Measurements from ENCODE around the gene PRRC2A.

Gene PRRC2A

DNA sequence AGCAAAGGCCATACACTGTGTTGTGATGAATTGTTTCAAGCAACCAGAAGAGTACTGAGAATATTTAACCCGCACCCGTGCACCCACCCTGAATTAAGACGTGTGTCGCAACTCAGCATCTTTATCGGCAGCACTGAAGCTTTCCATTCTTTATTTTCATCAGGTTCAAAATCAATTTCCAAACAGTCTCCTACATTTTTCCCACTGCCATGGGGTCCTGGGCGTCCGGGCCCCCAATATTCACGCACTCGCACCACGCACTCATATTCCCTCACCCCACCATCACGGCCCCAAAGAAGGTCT lies 40.1 kb upstream of the PRRC2A start:
- TF ChIP-seq, protein P1, sequence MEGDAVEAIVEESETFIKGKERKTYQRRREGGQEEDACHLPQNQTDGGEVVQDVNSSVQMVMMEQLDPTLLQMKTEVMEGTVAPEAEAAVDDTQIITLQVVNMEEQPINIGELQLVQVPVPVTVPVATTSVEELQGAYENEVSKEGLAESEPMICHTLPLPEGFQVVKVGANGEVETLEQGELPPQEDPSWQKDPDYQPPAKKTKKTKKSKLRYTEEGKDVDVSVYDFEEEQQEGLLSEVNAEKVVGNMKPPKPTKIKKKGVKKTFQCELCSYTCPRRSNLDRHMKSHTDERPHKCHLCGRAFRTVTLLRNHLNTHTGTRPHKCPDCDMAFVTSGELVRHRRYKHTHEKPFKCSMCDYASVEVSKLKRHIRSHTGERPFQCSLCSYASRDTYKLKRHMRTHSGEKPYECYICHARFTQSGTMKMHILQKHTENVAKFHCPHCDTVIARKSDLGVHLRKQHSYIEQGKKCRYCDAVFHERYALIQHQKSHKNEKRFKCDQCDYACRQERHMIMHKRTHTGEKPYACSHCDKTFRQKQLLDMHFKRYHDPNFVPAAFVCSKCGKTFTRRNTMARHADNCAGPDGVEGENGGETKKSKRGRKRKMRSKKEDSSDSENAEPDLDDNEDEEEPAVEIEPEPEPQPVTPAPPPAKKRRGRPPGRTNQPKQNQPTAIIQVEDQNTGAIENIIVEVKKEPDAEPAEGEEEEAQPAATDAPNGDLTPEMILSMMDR (conservative IDR thresholded peaks at IDR 0.05), result no peak
- H3K27ac ChIP-seq, result peak overlapping the region; percentile 62; the same call in 1 of the 2 replicates

DNA sequence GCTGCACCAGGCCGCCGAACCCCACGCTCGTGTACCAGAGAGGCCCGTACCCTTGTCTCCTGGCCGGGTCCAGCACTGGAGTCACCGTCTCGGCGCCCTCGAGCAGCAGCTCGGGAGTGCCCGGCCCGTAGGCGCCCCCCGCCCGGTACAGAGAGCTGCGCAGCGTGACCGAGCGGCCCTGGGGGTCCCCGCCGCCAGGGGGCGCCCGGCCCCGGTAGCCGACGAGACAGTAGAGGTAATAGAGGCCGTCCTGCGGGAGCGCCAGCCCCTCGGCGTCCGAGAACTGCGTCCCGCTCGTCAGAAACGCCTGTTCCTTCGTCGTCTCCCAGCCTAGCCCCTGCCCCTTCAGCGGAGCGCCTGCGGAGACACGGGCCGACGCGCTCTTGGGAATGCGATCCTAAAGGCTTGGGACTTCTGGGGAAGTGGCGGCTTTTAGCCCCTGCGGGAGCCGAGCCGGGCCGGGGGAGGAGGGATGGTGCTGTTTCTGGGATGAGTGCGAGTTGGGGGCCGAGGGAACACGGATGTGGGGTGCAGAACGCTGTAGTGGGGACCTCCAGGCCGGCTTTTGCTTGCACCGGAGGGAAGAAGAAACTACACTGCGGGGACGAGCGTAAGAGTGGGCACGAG lies 39.6 kb upstream of the PRRC2A start:
- TF ChIP-seq, protein P1 (conservative IDR thresholded peaks at IDR 0.05), result peak; percentile 96
- H3K27ac ChIP-seq, result peak overlapping the region; percentile 62; the same call in 1 of the 2 replicates

DNA sequence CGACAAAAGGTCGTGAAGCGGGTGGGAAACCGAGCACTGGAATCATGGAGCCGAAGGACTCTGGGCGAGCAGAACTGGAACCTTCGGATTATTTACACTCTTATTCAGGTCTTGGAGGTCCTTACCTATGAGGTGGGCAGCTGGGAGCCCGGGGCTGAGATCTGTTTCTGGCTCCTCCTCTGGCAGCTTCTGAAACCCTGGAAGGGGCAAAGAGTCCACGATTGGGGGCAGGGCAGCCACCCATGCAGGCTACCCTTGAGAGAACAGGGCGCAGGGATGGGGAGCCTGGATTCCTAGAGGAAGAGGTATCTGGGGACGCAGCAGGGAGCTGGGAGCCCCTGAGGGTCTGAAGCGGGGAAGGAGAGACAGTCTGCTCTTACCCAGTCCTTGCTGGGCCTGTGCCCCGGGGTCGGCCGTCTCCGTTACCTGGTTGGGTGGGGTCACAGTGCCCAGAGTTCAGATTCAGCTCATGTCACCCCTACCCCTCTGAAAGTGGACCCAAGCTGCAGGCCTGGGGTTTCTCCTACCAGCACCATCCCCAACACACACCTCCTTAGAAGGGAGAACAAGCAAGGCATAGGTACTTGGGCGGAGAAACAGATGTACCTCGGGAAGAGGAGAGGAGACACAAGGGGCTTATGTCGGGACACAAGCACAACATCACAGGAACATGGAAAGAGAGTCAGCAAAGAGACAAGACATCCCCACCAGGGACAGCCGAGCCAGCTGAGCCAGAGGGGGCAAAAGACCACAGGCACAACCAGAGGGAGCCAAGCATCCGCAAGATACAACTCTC lies 38.9 kb upstream of the PRRC2A start:
- TF ChIP-seq, protein P1 (conservative IDR thresholded peaks at IDR 0.05), result no peak
- peak overlapping the region; percentile 62; the same call in 1 of the 2 replicates for H3K27ac ChIP-seq

DNA sequence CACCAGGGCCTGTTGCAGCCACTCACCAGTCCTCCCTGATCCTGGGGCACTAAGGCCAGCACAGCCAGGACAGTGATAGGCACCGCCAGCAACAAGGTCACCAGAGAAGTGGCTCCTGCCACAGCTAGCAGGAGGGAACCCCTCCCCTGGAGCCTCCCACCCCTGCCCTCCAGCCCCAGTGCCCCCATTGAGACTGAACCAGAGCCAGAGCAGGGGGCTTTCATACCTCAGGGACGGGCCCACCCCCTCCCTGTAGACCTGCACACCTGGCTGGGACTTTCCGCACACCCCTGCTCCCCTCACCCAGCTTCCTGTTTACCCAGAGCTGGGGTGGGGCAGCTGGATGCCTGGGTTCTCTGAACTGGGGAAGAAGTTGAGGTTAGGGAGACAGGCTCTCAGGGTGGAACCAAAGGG lies 38.3 kb upstream of the PRRC2A start, which contains the start of gene LTB:
TSS of gene LTB (minus strand) at position 195 of the 414 bp plus-strand sequence. CDS start at position 188, 7 bp downstream.
- H3K27ac ChIP-seq, result peak within 1 kb of the TSS; percentile 62; the same call in 1 of the 2 replicates

DNA sequence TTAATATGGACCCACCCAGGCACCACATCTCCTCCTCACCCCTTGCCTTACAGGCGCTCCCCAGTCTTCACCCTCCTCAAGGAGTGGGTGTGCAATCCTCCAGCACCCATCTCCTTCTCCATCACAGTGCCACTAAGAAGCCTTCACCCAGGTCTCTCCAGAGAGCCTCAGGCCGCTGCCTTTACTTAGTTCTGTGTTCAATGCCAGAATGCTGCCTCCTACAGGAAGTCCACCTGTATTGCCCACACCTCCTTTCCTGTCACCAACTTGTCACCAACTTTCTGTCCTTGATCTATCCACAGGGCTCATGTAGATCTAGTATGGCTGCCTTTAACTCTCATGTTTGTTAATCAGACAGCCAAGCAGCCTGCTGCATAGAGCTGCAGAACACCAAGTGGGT lies 35.0 kb upstream of the PRRC2A start:
- TF ChIP-seq, protein P1 (conservative IDR thresholded peaks at IDR 0.05), result no peak; the same call in 1 of the 2 replicates
- no peak overlapping the region for H3K27ac ChIP-seq

More for the DNA sequence above, 38.3 kb upstream of the PRRC2A start, which contains the start of gene LTB:
- TF ChIP-seq, protein P1 (conservative IDR thresholded peaks at IDR 0.05), result no peak

DNA sequence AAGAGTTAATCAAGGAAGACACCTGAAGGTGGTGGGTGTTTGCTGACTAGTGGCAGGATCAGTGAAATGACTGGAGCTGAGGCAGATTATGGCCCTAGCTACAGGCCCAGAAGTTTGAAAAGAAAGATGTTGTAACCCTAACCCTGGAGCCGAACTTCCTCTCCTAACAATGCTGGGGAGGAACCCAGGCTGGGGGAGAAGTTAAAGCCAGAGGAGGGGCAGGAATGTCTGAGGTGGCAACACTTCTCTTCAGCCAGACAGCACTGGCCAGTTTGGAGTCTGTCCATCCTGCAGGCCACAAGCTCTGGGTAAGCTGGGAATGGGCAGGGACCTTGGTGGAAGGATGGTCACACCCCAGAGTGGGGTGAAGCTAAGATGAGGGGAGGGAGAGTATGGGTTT lies 34.5 kb upstream of the PRRC2A start, which contains the start of gene LST1:
TSS of gene LST1 (plus strand) at position 270 of the 400 bp plus-strand sequence. CDS start 1,023 bp downstream, outside the sequence.
- H3K27ac ChIP-seq, result no peak within 1 kb of the TSS
- TF ChIP-seq, protein P1 (conservative IDR thresholded peaks at IDR 0.05), result no peak

DNA sequence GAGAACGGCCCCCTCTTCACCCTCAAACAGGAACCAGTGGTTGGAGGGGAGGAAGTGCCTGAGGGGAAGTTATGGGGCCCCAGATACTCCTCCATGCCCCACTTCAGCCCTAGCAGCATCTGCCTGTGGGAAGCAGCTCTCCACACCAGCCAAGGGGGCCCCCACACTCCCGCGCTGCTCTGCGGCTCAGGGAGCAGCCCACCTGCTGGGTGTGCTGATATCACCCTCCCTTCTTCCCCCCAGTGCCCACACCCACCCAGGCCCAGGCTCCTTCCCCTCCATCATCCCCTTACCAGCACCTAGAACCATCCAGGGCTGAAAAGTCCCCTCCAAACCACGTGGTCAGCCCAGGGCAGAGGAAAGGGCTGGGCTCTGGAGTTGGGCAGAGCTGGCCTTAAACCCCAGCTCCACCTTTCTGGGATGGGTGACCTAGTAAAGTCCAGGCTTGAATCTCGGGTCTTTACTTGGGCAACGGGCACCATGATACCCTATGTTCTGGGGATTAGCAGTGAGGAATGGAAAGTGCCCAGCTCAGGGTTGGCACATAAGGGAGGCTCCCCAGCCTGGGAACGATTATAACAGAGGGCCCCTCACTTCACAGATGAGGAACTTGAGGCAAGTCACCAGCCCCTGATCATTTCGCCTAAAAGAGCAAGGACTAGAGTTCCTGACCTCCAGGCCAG lies 33.8 kb upstream of the PRRC2A start:
- TF ChIP-seq, protein P1 (conservative IDR thresholded peaks at IDR 0.05), result no peak
- H3K27ac ChIP-seq, result no peak overlapping the region

Data from VCaP (cell line).